T47D (cell line): ENCODE data around the gene PPP2R5E.

Experiments
- DNase-seq, 2 experiments: peaks; one replicate each; pipeline versions ENCODE4 v3.0.0 to v3.0.0-alpha.2; 2011 to 2012; ENCODE audit warnings: low read depth in 1 of 2, low spot score in 1 of 2
- JUND ChIP-seq: IDR thresholded peaks from 2 replicates; pipeline ENCODE4 v1.6.1; 2012; ENCODE audit warnings: low read depth
- in situ Hi-C: cut with HindIII; loops from 2 replicates; pipeline ENCODE4 v1.10.0; 2016; ENCODE audit warnings: low sequenced_read_pairs, low pct_unique_long_range_greater_than_20kb

Gene PPP2R5E

GRCh38 chr14:63454863-63455622 lies 88.1 kb downstream of the PPP2R5E start:
- DNase-seq, result no peak
- TF ChIP-seq JUND, result no peak
- in situ Hi-C loops, result no loop called here

- no peak for TF ChIP-seq JUND
- DNase-seq, result no peak
- in situ Hi-C loops, result no loop called here
Measured at GRCh38 chr14:63454436-63454835, 88.7 kb downstream of the PPP2R5E start.

GRCh38 chr14:63453443-63453936 lies 89.7 kb downstream of the PPP2R5E start:
- DNase-seq, result peak in 1 of 2 experiments; percentile 27
- in situ Hi-C loops, result no loop called here
- no peak for TF ChIP-seq JUND

- in situ Hi-C loops, result no loop called here
- DNase-seq, result no peak
- TF ChIP-seq JUND, result no peak
Measured at GRCh38 chr14:63452796-63453195, 90.4 kb downstream of the PPP2R5E start.

- no peak for TF ChIP-seq JUND
- in situ Hi-C loops, result no loop called here
- DNase-seq, result no peak
Measured at GRCh38 chr14:63448841-63449240, 94.3 kb downstream of the PPP2R5E start.

- no peak for TF ChIP-seq JUND
- in situ Hi-C loops, result no loop called here
- DNase-seq, result no peak
Measured at GRCh38 chr14:63444588-63444987, 98.6 kb downstream of the PPP2R5E start.

- TF ChIP-seq JUND, result no peak
- in situ Hi-C loops, result no loop called here
- no peak for DNase-seq
Measured at GRCh38 chr14:63443988-63444387, 99.2 kb downstream of the PPP2R5E start.

- no peak for TF ChIP-seq JUND
- in situ Hi-C loops, result no loop called here
- DNase-seq, result no peak
Measured at GRCh38 chr14:63443361-63443760, 99.8 kb downstream of the PPP2R5E start.

GRCh38 chr14:63438065-63438757 lies 105.0 kb downstream of the PPP2R5E start:
- peak; percentile 56 to 97 for DNase-seq
- peak; percentile 31; the same call in 1 of the 2 replicates for TF ChIP-seq JUND
- in situ Hi-C loops, result no loop called here

- TF ChIP-seq JUND, result no peak
- DNase-seq, result no peak
- in situ Hi-C loops, result no loop called here
Measured at GRCh38 chr14:63436286-63437098, 106.7 kb downstream of the PPP2R5E start.

- TF ChIP-seq JUND, result no peak
- in situ Hi-C loops, result no loop called here
- no peak for DNase-seq
Measured at GRCh38 chr14:63435838-63436237, 107.3 kb downstream of the PPP2R5E start.

- DNase-seq, result no peak
- TF ChIP-seq JUND, result no peak
- in situ Hi-C loops, result no loop called here
Measured at GRCh38 chr14:63435204-63435603, 108.0 kb downstream of the PPP2R5E start.
